OCI-LY3 (cell line): Measurements from ENCODE around the gene DMRT2.

Experiments
- EZH2phosphoT487 ChIP-seq: fragments of 200-600 bp; shearing (Covaris generic); IDR thresholded peaks from 2 replicates; pipeline ENCODE4 v1.6.1; 2018; ENCODE audit warnings: antibody characterized with exemption, mixed run types, low read depth
- TF ChIP-seq, protein P1 (sequence below): fragments of 200-600, 300-600 bp; sonication (generic); IDR thresholded peaks from 2 replicates; pipeline ENCODE4 v1.5.1; 2014; ENCODE audit warnings: antibody characterized with exemption, low read length, low read depth

DNA sequence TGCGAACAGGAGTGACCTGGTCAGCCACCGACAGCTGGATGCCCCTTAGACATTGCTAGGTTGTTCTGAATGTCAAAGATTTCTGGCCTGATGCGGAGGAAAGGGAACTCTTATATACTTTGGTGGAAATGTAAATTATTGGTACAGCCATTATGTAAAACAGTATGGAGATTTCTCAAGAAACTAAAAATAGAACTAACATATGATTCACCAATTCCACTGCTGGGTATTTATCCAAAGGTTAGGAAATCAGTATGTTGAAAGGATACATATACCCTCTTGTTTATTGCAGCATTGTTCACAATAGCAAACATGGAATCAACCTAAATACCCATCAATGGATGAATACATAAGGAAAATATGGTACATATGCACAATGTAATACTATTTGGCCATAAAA lies 41.9 kb upstream of the DMRT2 start:
- TF ChIP-seq, protein P1, sequence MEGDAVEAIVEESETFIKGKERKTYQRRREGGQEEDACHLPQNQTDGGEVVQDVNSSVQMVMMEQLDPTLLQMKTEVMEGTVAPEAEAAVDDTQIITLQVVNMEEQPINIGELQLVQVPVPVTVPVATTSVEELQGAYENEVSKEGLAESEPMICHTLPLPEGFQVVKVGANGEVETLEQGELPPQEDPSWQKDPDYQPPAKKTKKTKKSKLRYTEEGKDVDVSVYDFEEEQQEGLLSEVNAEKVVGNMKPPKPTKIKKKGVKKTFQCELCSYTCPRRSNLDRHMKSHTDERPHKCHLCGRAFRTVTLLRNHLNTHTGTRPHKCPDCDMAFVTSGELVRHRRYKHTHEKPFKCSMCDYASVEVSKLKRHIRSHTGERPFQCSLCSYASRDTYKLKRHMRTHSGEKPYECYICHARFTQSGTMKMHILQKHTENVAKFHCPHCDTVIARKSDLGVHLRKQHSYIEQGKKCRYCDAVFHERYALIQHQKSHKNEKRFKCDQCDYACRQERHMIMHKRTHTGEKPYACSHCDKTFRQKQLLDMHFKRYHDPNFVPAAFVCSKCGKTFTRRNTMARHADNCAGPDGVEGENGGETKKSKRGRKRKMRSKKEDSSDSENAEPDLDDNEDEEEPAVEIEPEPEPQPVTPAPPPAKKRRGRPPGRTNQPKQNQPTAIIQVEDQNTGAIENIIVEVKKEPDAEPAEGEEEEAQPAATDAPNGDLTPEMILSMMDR, result no peak
- TF ChIP-seq EZH2phosphoT487, result no peak
